B cell (primary cell): Measurements from ENCODE around the gene NEO1. TPM values are rescaled to one million over a fixed set of nuclear protein-coding genes. Genes with fewer than 3 reads are reported as not detected.

Source experiments
- ATAC-seq: fragments of 200-7000 bp; cut with Tn5 transposase; one replicate; pipeline ENCODE4 v1.10.0; 2021; ENCODE audit warnings: low read depth, mild to moderate bottlenecking, moderate number of reproducible peaks, moderate library complexity
- CTCF ChIA-PET: fragments of 350-600 bp; sonication (Branson Sonifier 250); formaldehyde crosslinking; loops from one replicate; lab custom pipeline; 2021; ENCODE audit warnings: antibody characterized with exemption, inconsistent platforms; lab: Charles Lee
- POLR2A ChIA-PET: fragments of 350-600 bp; sonication (Branson Sonifier 250); formaldehyde crosslinking; loops from one replicate; lab custom pipeline; 2021; ENCODE audit warnings: antibody characterized with exemption; lab: Charles Lee
- DNase-seq: peaks from one replicate; pipeline ENCODE4 v3.0.0; 2013
- H2AFZ ChIP-seq: 2 replicates; pipeline ENCODE4 v1.6.1; 2012; ENCODE audit warnings: mild to moderate bottlenecking, low read depth, low read length; ENCODE audit not compliant: insufficient read depth, poor library complexity, severe bottlenecking
- H3K27ac ChIP-seq, 2 donors: 1 replicate in 1 of 2; 2 replicates in 1 of 2; pipeline ENCODE4 v1.5.1; 2012 to 2013; ENCODE audit warnings: low read length in 2 of 2, mild to moderate bottlenecking in 2 of 2, moderate library complexity in 1 of 2
- H3K27me3 ChIP-seq, 4 experiments: fragments of 200-600 bp in 1 of 4; sonication (generic) in 1 of 4; replicated peaks in 1 of 4; 1 replicate in 2 of 4; 2 replicates in 2 of 4; pipeline versions ENCODE4 v1.6.1 to v1.7.0; 2013 to 2016; ENCODE audit warnings: low read length in 3 of 4, mild to moderate bottlenecking in 2 of 4, mixed read lengths in 1 of 4, moderate library complexity in 1 of 4; ENCODE audit not compliant: insufficient read depth in 4 of 4, control insufficient read depth in 3 of 4; ENCODE audit errors: control extremely low read depth in 1 of 4
- H3K36me3 ChIP-seq, 2 experiments: replicated peaks in 1 of 2; 1 replicate in 1 of 2; 2 replicates in 1 of 2; pipeline versions ENCODE4 v1.6.1 to v1.7.1; 2013; ENCODE audit warnings: low read length in 1 of 2; ENCODE audit not compliant: insufficient read depth in 2 of 2, control insufficient read depth in 1 of 2; ENCODE audit errors: control extremely low read depth in 1 of 2, extremely low read depth in 1 of 2
- H3K4me1 ChIP-seq, 2 donors: fragments of 200-600 bp in 1 of 2; sonication (generic) in 1 of 2; 1 replicate in 1 of 2; 2 replicates in 1 of 2; pipeline versions ENCODE4 v1.5.1 to v1.6.1; 2013 to 2017; ENCODE audit warnings: low read length in 2 of 2; ENCODE audit not compliant: control insufficient read depth in 2 of 2, insufficient read depth in 2 of 2
- H3K4me2 ChIP-seq: replicated peaks from 2 replicates; pipeline ENCODE3; 2012; ENCODE audit warnings: mild to moderate bottlenecking, low read depth, low read length; ENCODE audit not compliant: poor library complexity, severe bottlenecking
- H3K4me3 ChIP-seq, 5 experiments: fragments of 200-600 bp in 1 of 5; sonication (generic) in 1 of 5; 1 replicate in 3 of 5; 2 replicates in 2 of 5; pipeline versions ENCODE4 v1.5.1 to v1.7.0; 2011 to 2016; ENCODE audit warnings: low read length in 4 of 5, mild to moderate bottlenecking in 4 of 5, low read depth in 2 of 5, control low read depth in 1 of 5, moderate library complexity in 1 of 5; ENCODE audit not compliant: insufficient read depth in 1 of 5; ENCODE audit errors: control extremely low read depth in 1 of 5, extremely low read depth in 1 of 5
- H3K79me2 ChIP-seq: fragments of 200-600 bp; sonication (generic); one replicate; pipeline ENCODE4 v1.6.0; 2016; ENCODE audit warnings: low read length; ENCODE audit not compliant: control insufficient read depth, insufficient read depth
- H3K9ac ChIP-seq: fragments of 200-600 bp; sonication (generic); 2 replicates; pipeline ENCODE4 v1.6.1; 2017; ENCODE audit warnings: mild to moderate bottlenecking, low read length, moderate library complexity
- H3K9me3 ChIP-seq, 3 donors: one replicate each; pipeline versions ENCODE4 v1.6.1 to v1.7.1; 2013; ENCODE audit warnings: low read length in 2 of 3; ENCODE audit not compliant: control insufficient read depth in 2 of 3, insufficient read depth in 1 of 3; ENCODE audit errors: control extremely low read depth in 1 of 3
- H4K20me1 ChIP-seq: 2 replicates; pipeline ENCODE4 v1.6.0; 2012; ENCODE audit warnings: mild to moderate bottlenecking, low read length; ENCODE audit not compliant: insufficient read depth, control insufficient read depth, poor library complexity, severe bottlenecking
- H3K27ac Mint-ChIP-seq: one replicate; pipeline ENCODE4 v1.8.0; 2021; ENCODE audit warnings: mixed read lengths
- H3K27me3 Mint-ChIP-seq: one replicate; pipeline ENCODE4 v1.8.0; 2021; ENCODE audit warnings: mixed read lengths
- H3K4me1 Mint-ChIP-seq: one replicate; pipeline ENCODE4 v1.8.0; 2021; ENCODE audit warnings: mixed read lengths
- H3K4me3 Mint-ChIP-seq: one replicate; pipeline ENCODE4 v1.8.0; 2021; ENCODE audit warnings: mixed read lengths
- H3K9me3 Mint-ChIP-seq: one replicate; pipeline ENCODE4 v1.8.0; 2022; ENCODE audit warnings: mixed read lengths; ENCODE audit not compliant: insufficient read depth
- CTCF ChIP-seq: fragments of 200-600 bp; IDR thresholded peaks from one replicate; pipeline ENCODE4 v1.8.0; 2022; ENCODE audit warnings: antibody characterized with exemption, mild to moderate bottlenecking
- EZH2 ChIP-seq: IDR thresholded peaks from 2 replicates; pipeline ENCODE4 v1.6.1; 2012; ENCODE audit warnings: borderline replicate concordance, low read depth, mild to moderate bottlenecking, moderate library complexity, low read length; ENCODE audit not compliant: insufficient read depth, poor library complexity, severe bottlenecking
- WGBS: methylation state at CpG from one replicate; pipeline ENCODE4 v1.1.5; 2013; ENCODE audit warnings: missing lambda C conversion rate; ENCODE audit not compliant: insufficient coverage; 5-methylcytosine and 5-hydroxymethylcytosine counted together
- intact Hi-C: fragments of 100-400 bp; cut with micrococcal nuclease; formaldehyde crosslinking; loops from one replicate; pipeline ENCODE4 v1.10.0; 2022
- polyA plus RNA-seq: library from polyadenylated mRNA; depleted of rRNA; stranded (reverse); fragments of >200 nt; gene quantifications from 2 replicates; pipeline ENCODE4 v1.2.3, GENCODE V29; 2012
- total RNA-seq, 2 donors: library from RNA; stranded (reverse); fragments of 120-200 nt in 1 of 2; gene quantifications; 1 replicate in 1 of 2; 2 replicates in 1 of 2; pipeline versions ENCODE4 v1.2.3 to v1.2.4, GENCODE V29; 2013 to 2022

NEO1 gene
- total and polyA plus RNA-seq, 2 donors (not counting 1 experiment from before 2014, with no cell fraction given) = 1.3 to 3.9 TPM

- H3K27me3 ChIP-seq = peaks cover 0 to 8% (median 1%) of the 10 kb centered on the region in 4 experiments
- peaks cover 51% of the 10 kb centered on the region for H3K27me3 Mint-ChIP-seq
- no peaks in the 10 kb centered on the region for H3K9me3 Mint-ChIP-seq
- intact Hi-C loops = no loop called here
- H3K79me2 ChIP-seq = no peaks in the 10 kb centered on the region
- H3K9ac ChIP-seq = no peak overlapping the region
- H2AFZ ChIP-seq = no peak overlapping the region
- no peak overlapping the region for H3K27ac Mint-ChIP-seq
- ATAC-seq (no peak), DNase-seq (no peak)
- no peak overlapping the region for H3K27ac ChIP-seq
- WGBS = 84% methylated on average over 2 of the region's 2 CpGs
- H3K4me1 ChIP-seq = no peaks in the 10 kb centered on the region
- H3K4me3 Mint-ChIP-seq = no peak overlapping the region
- no peak overlapping the region for H3K4me3 ChIP-seq
- POLR2A ChIA-PET = no interaction called here
- no peaks in the 10 kb centered on the region for H4K20me1 ChIP-seq
- no peaks in the 10 kb centered on the region for H3K4me1 Mint-ChIP-seq
- no peaks in the 10 kb centered on the region for H3K36me3 ChIP-seq
- no peaks in the 10 kb centered on the region for H3K9me3 ChIP-seq
- TF ChIP-seq EZH2 (no peak), CTCF (no peak)
- CTCF ChIA-PET = interaction anchor here (0.6 kb wide), 1 partner anchor 71 kb away, joined by 3 read pairs; no protein-coding TSS in a partner anchor
- no peak overlapping the region for H3K4me2 ChIP-seq
Measured at GRCh38 chr15:73005032-73005431, 47.2 kb upstream of the NEO1 start.

GRCh38 chr15:73005446-73005845 is 46.8 kb upstream of the NEO1 start:
- CTCF ChIA-PET = no interaction called here
- Histone ChIP-seq H3K4me3 (no peak overlapping the region), H3K27me3 (peaks cover 0 to 8% (median 1%) of the 10 kb centered on the region in 4 experiments), H3K4me2 (no peak overlapping the region), H2AFZ (no peak overlapping the region), H3K4me1 (no peaks in the 10 kb centered on the region), H4K20me1 (no peaks in the 10 kb centered on the region), H3K9me3 (no peaks in the 10 kb centered on the region), H3K27ac (no peak overlapping the region), H3K9ac (no peak overlapping the region), H3K79me2 (no peaks in the 10 kb centered on the region), H3K36me3 (no peaks in the 10 kb centered on the region)
- Mint-ChIP-seq H3K9me3 (no peaks in the 10 kb centered on the region), H3K4me3 (no peak overlapping the region), H3K27ac (no peak overlapping the region), H3K4me1 (no peaks in the 10 kb centered on the region), H3K27me3 (peaks cover 55% of the 10 kb centered on the region)
- no peak for DNase-seq
- no peak for ATAC-seq
- TF ChIP-seq EZH2 (no peak), CTCF (no peak)
- 85% methylated on average over 2 of the region's 2 CpGs for WGBS
- intact Hi-C loops = no loop called here
- POLR2A ChIA-PET = no interaction called here
